Progenitor cell of endocrine pancreas (in vitro differentiated cells): ENCODE data around the gene METRN. TPM values are rescaled to one million over a fixed set of nuclear protein-coding genes. Genes with fewer than 3 reads are reported as not detected.

Experiments
- DNase-seq: peaks from one replicate; pipeline ENCODE4 v3.0.0; 2021; ENCODE audit warnings: low spot score; ENCODE audit not compliant: unreplicated experiment
- H3K27ac Mint-ChIP-seq: 2 replicates; pipeline ENCODE4 v1.8.0; 2021; ENCODE audit warnings: mild to moderate bottlenecking, moderate library complexity, mixed read lengths
- H3K27me3 Mint-ChIP-seq: 2 replicates; pipeline ENCODE4 v1.8.0; 2021; ENCODE audit warnings: mixed read lengths
- H3K36me3 Mint-ChIP-seq: 2 replicates; pipeline ENCODE4 v1.8.0; 2022; ENCODE audit warnings: mixed read lengths; ENCODE audit not compliant: insufficient read depth
- H3K4me1 Mint-ChIP-seq: 2 replicates; pipeline ENCODE4 v1.8.0; 2021; ENCODE audit warnings: low read depth, mixed read lengths
- H3K4me3 Mint-ChIP-seq: 2 replicates; pipeline ENCODE4 v1.8.0; 2021; ENCODE audit warnings: low read depth, mild to moderate bottlenecking, moderate library complexity, mixed read lengths
- H3K9me3 Mint-ChIP-seq: 2 replicates; pipeline ENCODE4 v1.8.0; 2021; ENCODE audit warnings: low read depth, mixed read lengths
- CTCF ChIP-seq: fragments of 200-600 bp; sonication (generic); IDR thresholded peaks from one replicate; pipeline ENCODE4 v1.5.0; 2021; ENCODE audit warnings: antibody characterized with exemption, mild to moderate bottlenecking; ENCODE audit not compliant: unreplicated experiment
- total RNA-seq: library from RNA; stranded (reverse); gene quantifications from 2 replicates; pipeline ENCODE4 v1.2.1, GENCODE V29; 2021

METRN gene
- total RNA-seq, 1 donor from 2014 or later, result 107 TPM

- H3K27ac Mint-ChIP-seq, result peak within 1 kb of the TSS; percentile 85
- H3K4me1 Mint-ChIP-seq, result peaks cover 10% of the 10 kb centered on the region
- no peak for TF ChIP-seq CTCF
- H3K27me3 Mint-ChIP-seq, result peaks cover 2% of the 10 kb centered on the region
- DNase-seq, result peak; percentile 82
- peaks cover 7% of the 10 kb centered on the region for H3K36me3 Mint-ChIP-seq
- peak within 1 kb of the TSS; percentile 79 for H3K4me3 Mint-ChIP-seq
- H3K9me3 Mint-ChIP-seq, result no peaks in the 10 kb centered on the region
These were observed 34.9 kb upstream of the METRN start, which contains the start of gene STUB1 for GRCh38 chr16:679814-680624. STUB1 (plus strand) TSS chr16:680410; CDS start chr16:680526, 116 bp downstream.

- H3K4me3 Mint-ChIP-seq, result peak overlapping the region; percentile 79
These were observed 34.3 kb upstream of the METRN start for GRCh38 chr16:680625-680945.

GRCh38 chr16:680967-681745, 33.8 kb upstream of the METRN start:
- H3K4me3 Mint-ChIP-seq, result peak overlapping the region; percentile 79
- no peaks in the 10 kb centered on the region for H3K9me3 Mint-ChIP-seq
- DNase-seq, result no peak
- peaks cover 8% of the 10 kb centered on the region for H3K36me3 Mint-ChIP-seq
- no peak for TF ChIP-seq CTCF
- H3K27ac Mint-ChIP-seq, result peak overlapping the region; percentile 67
- no peaks in the 10 kb centered on the region for H3K27me3 Mint-ChIP-seq
- H3K4me1 Mint-ChIP-seq, result peaks cover 11% of the 10 kb centered on the region

More at GRCh38 chr16:680625-680945, 34.3 kb upstream of the METRN start:
- peaks cover 10% of the 10 kb centered on the region for H3K4me1 Mint-ChIP-seq
- H3K36me3 Mint-ChIP-seq, result peaks cover 7% of the 10 kb centered on the region
- no peaks in the 10 kb centered on the region for H3K9me3 Mint-ChIP-seq
- no peak overlapping the region for H3K27ac Mint-ChIP-seq
- no peaks in the 10 kb centered on the region for H3K27me3 Mint-ChIP-seq
- TF ChIP-seq CTCF, result no peak
- DNase-seq, result no peak

- Mint-ChIP-seq H3K27me3 (no peaks in the 10 kb centered on the region), H3K4me3 (peak overlapping the region; percentile 79), H3K36me3 (peaks cover 10% of the 10 kb centered on the region), H3K27ac (peak overlapping the region; percentile 49), H3K9me3 (no peaks in the 10 kb centered on the region), H3K4me1 (peaks cover 11% of the 10 kb centered on the region)
- TF ChIP-seq CTCF, result no peak
- DNase-seq, result no peak
These were observed 33.0 kb upstream of the METRN start for GRCh38 chr16:681746-682427.
